NCI-H1694 treated with DMSO at 0.1 percent for 48 hours (cell line): ENCODE measurements around the gene NDUFB2.
"Not testable (repeated sequence)": the region's sequence is repeated elsewhere in the genome, so short reads cannot be mapped to it uniquely, and the experiment has no call there.

Experiments
- DNase-seq: peaks from one replicate; lab custom pipeline; 2025; lab: John Stamatoyannopoulos, UW

NDUFB2 gene

GRCh38 chr7:140696680-140697446, at the start of gene NDUFB2:
TSS of gene NDUFB2 (plus strand) at chr7:140696708. CDS start at chr7:140696745, 37 bp downstream.
- DNase-seq, result peak; percentile 89

GRCh38 chr7:140646931-140647647, 49.4 kb upstream of the NDUFB2 start:
- peak; percentile 70 for DNase-seq

- DNase-seq, result no peak
Measured at GRCh38 chr7:140649556-140650205, 46.8 kb upstream of the NDUFB2 start.

- no peak for DNase-seq
Measured at GRCh38 chr7:140650367-140650766, 46.1 kb upstream of the NDUFB2 start.

GRCh38 chr7:140653319-140654108, 43.0 kb upstream of the NDUFB2 start:
- DNase-seq, result peak; percentile 90

- DNase-seq, result no peak
Measured at GRCh38 chr7:140654109-140654387, 42.5 kb upstream of the NDUFB2 start.

GRCh38 chr7:140654661-140655060, 41.8 kb upstream of the NDUFB2 start:
- DNase-seq, result no peak

- no peak for DNase-seq
Measured at GRCh38 chr7:140655511-140656408, 40.7 kb upstream of the NDUFB2 start.

- no peak for DNase-seq
Measured at GRCh38 chr7:140656548-140657515, 39.7 kb upstream of the NDUFB2 start.

GRCh38 chr7:140657891-140658290, 38.6 kb upstream of the NDUFB2 start:
- DNase-seq, result no peak

GRCh38 chr7:140659856-140660255, 36.7 kb upstream of the NDUFB2 start:
- DNase-seq, result no peak

GRCh38 chr7:140661124-140661523, 35.4 kb upstream of the NDUFB2 start:
- peak; percentile 27 for DNase-seq

GRCh38 chr7:140662938-140663337, 33.6 kb upstream of the NDUFB2 start:
- DNase-seq, result not testable (repeated sequence)

- DNase-seq, result no peak
Measured at GRCh38 chr7:140667476-140667875, 29.0 kb upstream of the NDUFB2 start.

GRCh38 chr7:140668641-140669040, 27.9 kb upstream of the NDUFB2 start:
- no peak for DNase-seq

GRCh38 chr7:140669352-140669751, 27.2 kb upstream of the NDUFB2 start:
- DNase-seq, result no peak

- DNase-seq, result not testable (repeated sequence)
Measured at GRCh38 chr7:140669862-140670261, 26.6 kb upstream of the NDUFB2 start.

- no peak for DNase-seq
Measured at GRCh38 chr7:140670343-140670935, 26.1 kb upstream of the NDUFB2 start.

GRCh38 chr7:140671966-140672365, 24.5 kb upstream of the NDUFB2 start:
- no peak for DNase-seq
